Spleen (tissue), 13 donors: Measurements from ENCODE around the gene TEKTIP1. TPM values are rescaled to one million over a fixed set of nuclear protein-coding genes. Genes with fewer than 3 reads are reported as not detected.

ENCODE experiments used
- DNase-seq: peaks from one replicate; pipeline ENCODE4 v3.0.0-alpha.2; 2020
- H3K27ac ChIP-seq, 8 donors: fragments of 200-600 bp; sonication (generic) in 7 of 8; 1 replicate in 4 of 8; 2 replicates in 4 of 8; pipeline versions ENCODE4 v1.5.0 to v1.8.0; 2016 to 2021; ENCODE audit warnings: inconsistent platforms in 4 of 8, mild to moderate bottlenecking in 4 of 8, moderate library complexity in 1 of 8
- H3K27me3 ChIP-seq, 7 donors: fragments of 200-600 bp; sonication (generic) in 6 of 7; replicated peaks in 1 of 7; 1 replicate in 4 of 7; 2 replicates in 3 of 7; pipeline versions ENCODE4 v1.5.0 to v1.8.0; 2016 to 2021; ENCODE audit warnings: inconsistent platforms in 3 of 7, mild to moderate bottlenecking in 1 of 7
- H3K36me3 ChIP-seq, 6 donors: fragments of 200-600 bp; sonication (generic) in 5 of 6; 1 replicate in 4 of 6; 2 replicates in 2 of 6; pipeline versions ENCODE4 v1.5.0 to v1.8.0; 2016 to 2021; ENCODE audit warnings: inconsistent platforms in 2 of 6
- H3K4me1 ChIP-seq, 6 donors: fragments of 200-600 bp; sonication (generic) in 5 of 6; 1 replicate in 3 of 6; 2 replicates in 3 of 6; pipeline versions ENCODE4 v1.5.0 to v1.8.0; 2016 to 2021; ENCODE audit warnings: inconsistent platforms in 3 of 6
- H3K4me3 ChIP-seq, 8 donors: fragments of 200-600 bp; sonication (generic) in 7 of 8; 1 replicate in 4 of 8; 2 replicates in 4 of 8; pipeline versions ENCODE4 v1.5.0 to v1.8.0; 2016 to 2021; ENCODE audit warnings: inconsistent platforms in 4 of 8, mild to moderate bottlenecking in 4 of 8, moderate library complexity in 2 of 8
- H3K9me3 ChIP-seq, 8 donors: fragments of 200-600 bp; sonication (generic) in 7 of 8; 1 replicate in 4 of 8; 2 replicates in 4 of 8; pipeline versions ENCODE4 v1.5.0 to v1.8.0; 2016 to 2021; ENCODE audit warnings: inconsistent platforms in 4 of 8
- POLR2A ChIP-seq, 3 donors: fragments of 450-650 bp; IDR thresholded peaks; one replicate each; pipeline ENCODE4 v1.5.1; 2017; ENCODE audit warnings: antibody characterized with exemption in 3 of 3, mild to moderate bottlenecking in 1 of 3
- POLR2AphosphoS5 ChIP-seq, 3 donors: sonication (generic); formaldehyde crosslinking; IDR thresholded peaks; one replicate each; pipeline ENCODE4 v1.5.1; 2017; ENCODE audit warnings: antibody characterized with exemption in 3 of 3
- whole genome bisulfite sequencing, 5 donors: extraction: QIAGEN DNeasy Blood & Tissue Kit in 3 of 5; methylation state at CpG; one replicate each; pipeline versions ENCODE4 v1.1.5 to v1.1.7; 2013 to 2018; 5-methylcytosine and 5-hydroxymethylcytosine counted together
- intact Hi-C: fragments of 100-400 bp; cut with DNase I; formaldehyde crosslinking; loops from one replicate; pipeline ENCODE4 v1.15.0; 2023; ENCODE audit warnings: low total_unique reads
- long read RNA-seq, 2 donors: transcript quantifications; one replicate each; lab custom pipeline, GENCODE V29; 2026
- polyA plus RNA-seq, 3 donors: library from polyadenylated mRNA; stranded (reverse); fragments of 200-250 nt; gene quantifications; one replicate each; pipeline ENCODE4 v1.2.1, GENCODE V29; 2013
- total RNA-seq, 7 donors: library from RNA; depleted of rRNA in 3 of 7; stranded (reverse); fragments of >200 nt in 3 of 7; fragmentation: NEBNext Ultra II Directional in 4 of 7; extraction: Animal tissue kit (Norgen Biotek cat#: 25700) in 4 of 7; gene quantifications; one replicate each; pipeline versions ENCODE4 v1.1.0 to v1.2.1, GENCODE V29; 2016 to 2021
- TF ChIP-seq, protein P1 (sequence below), 11 experiments: fragments of 200-600 bp in 7 of 11; fragments of 450-650 bp in 4 of 11; sonication (generic) in 4 of 11; IDR thresholded peaks in 8 of 11; conservative IDR thresholded peaks in 3 of 11; 1 replicate in 7 of 11; 2 replicates in 4 of 11; pipeline versions ENCODE4 v1.4.0 to v1.8.0; 2016 to 2021; ENCODE audit warnings: antibody characterized with exemption in 11 of 11, inconsistent platforms in 4 of 11, mild to moderate bottlenecking in 1 of 11
- donor health status: healthy with polysubstance abuse.
- donor health status: DM: no; HTN: no; CAD: no; lungs with moderate emphysema.
- donor health status: DM: no; HTN: no; CAD: no.
- donor health status: Bipolar disorder and iron deficiency.
- donor health status: healthy.
- donor health status: DM: no; HTN: no; CAD: no.
- donor health status: DM: yes; HTN: yes; CAD: no.

The TEKTIP1 gene
- total RNA-seq (1 to 10 TPM in 6 of 7 donors, not detected in 1; 2.7 to 7.4 (median 4.8) TPM), polyA plus RNA-seq (1 to 10 TPM; 1.2 to 1.5 (median 1.2) TPM)
- long read RNA-seq, donor 1, result 0 reads
- long read RNA-seq, donor 2, partial matches to known transcripts, result 0 of 5 reads
- long read RNA-seq, donor 2, other reads (novel, unspliced or antisense), result 5 of 5 reads

DNA sequence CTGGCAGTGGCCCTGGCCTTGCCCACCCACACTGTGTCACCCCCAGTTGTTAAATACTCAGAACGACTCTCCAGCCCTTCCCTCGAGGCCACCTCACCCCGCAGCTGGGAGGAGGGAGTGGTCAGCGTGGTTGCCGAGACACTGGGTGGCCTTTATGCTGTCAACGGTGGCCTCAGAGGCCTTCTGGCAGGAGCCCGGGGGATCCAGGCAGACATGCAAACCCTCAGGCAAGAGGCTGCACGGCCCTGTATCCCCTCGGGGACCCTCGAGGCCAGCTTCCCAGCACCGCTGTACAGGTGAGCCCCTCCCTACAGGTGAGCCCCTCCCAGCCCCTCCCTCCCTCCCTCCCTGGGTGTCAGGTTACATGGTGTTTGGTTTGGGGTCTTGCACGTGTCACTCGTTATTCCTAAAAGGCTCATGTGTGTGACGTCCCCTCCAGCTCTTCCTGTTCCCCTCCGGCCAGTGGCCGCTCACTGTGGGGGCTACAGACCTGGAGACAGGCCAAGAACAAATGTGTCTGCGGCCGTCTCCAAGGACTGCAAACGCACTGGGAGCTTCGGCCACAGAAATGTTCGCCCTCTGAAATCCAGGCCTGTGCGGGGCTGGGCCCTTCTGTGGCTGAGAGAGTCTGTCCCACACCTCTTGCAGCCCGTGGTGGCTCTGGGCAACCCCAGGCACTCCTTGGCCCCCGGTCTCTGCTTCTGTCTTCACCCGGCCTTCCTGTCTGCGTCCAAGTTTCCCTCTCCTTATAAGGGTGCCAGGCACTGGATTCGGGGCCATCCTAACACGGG, at the start of gene TEKTIP1:
Gene TEKTIP1, plus strand, starts transcription at position 210 of the 791 bp plus-strand sequence. Its CDS starts 4 bp downstream, at position 214.
- intact Hi-C loops, result no loop called here
- peak; percentile 7 to 60 (median 33) for TF ChIP-seq POLR2AphosphoS5 (IDR thresholded peaks at IDR 0.05)
- TF ChIP-seq, protein P1, sequence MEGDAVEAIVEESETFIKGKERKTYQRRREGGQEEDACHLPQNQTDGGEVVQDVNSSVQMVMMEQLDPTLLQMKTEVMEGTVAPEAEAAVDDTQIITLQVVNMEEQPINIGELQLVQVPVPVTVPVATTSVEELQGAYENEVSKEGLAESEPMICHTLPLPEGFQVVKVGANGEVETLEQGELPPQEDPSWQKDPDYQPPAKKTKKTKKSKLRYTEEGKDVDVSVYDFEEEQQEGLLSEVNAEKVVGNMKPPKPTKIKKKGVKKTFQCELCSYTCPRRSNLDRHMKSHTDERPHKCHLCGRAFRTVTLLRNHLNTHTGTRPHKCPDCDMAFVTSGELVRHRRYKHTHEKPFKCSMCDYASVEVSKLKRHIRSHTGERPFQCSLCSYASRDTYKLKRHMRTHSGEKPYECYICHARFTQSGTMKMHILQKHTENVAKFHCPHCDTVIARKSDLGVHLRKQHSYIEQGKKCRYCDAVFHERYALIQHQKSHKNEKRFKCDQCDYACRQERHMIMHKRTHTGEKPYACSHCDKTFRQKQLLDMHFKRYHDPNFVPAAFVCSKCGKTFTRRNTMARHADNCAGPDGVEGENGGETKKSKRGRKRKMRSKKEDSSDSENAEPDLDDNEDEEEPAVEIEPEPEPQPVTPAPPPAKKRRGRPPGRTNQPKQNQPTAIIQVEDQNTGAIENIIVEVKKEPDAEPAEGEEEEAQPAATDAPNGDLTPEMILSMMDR (IDR thresholded peaks at IDR 0.05 in 8 of 11, conservative IDR thresholded peaks at IDR 0.05 in 3 of 11), result no peak
- TF ChIP-seq POLR2A (IDR thresholded peaks at IDR 0.05), result no peak
- 76 to 81% (median 79%) methylated on average over 18 to 28 of the region's 28 CpGs for WGBS, 5 donors
- Histone ChIP-seq H3K9me3 (peaks cover 0 to 5% (median 0%) of the 10 kb centered on the region in 8 donors), H3K27ac (peak within 1 kb of the TSS in 3 of 8 donors; percentile 26 to 42 (median 37)), H3K27me3 (no peaks in the 10 kb centered on the region), H3K4me3 (no peak within 1 kb of the TSS), H3K4me1 (peaks cover 0 to 25% (median 12%) of the 10 kb centered on the region in 6 donors), H3K36me3 (peaks cover 0 to 85% (median 38%) of the 10 kb centered on the region in 6 donors)
- DNase-seq, result no peak

DNA sequence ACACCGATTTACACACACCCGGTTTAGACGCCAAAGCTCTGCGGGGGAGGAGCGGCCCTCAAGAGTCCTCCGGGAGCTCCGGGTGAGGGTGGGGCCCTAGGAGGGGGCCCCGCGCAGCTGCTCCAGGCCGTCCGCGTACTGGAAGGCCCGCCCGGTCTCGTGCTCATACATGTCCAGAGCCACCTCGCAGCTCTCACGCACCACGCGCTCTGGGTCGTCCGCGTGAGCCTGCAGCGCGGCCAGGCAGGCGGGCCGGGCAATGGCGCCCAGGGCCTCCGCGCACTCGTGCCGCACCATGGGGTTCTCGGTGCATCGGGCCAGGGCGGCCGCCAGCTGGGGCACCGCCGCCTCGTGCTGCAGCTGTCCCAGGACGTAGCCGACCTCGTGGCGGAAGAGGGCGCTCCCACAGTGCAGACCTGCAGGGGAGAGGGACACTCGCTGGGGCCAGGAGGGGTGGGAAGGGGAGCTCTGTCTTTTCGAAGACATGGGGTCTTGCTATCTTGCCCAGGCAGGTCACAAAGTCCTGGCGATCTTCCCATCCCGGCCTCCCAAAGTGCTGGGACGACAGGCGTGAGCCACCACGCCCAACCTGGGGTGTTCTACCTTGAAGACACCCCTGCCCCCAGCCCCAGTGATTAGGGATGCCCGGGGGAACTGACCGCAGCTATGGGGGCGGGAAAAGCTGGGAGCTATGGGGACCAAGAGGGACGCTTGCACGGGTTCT, 47.4 kb upstream of the TEKTIP1 start:
- Histone ChIP-seq H3K9me3 (no peaks in the 10 kb centered on the region), H3K4me3 (no peak overlapping the region), H3K4me1 (no peaks in the 10 kb centered on the region), H3K27me3 (no peaks in the 10 kb centered on the region), H3K36me3 (peaks cover 0 to 74% (median 54%) of the 10 kb centered on the region in 6 donors), H3K27ac (no peak overlapping the region)
- intact Hi-C loops, result no loop called here
- TF ChIP-seq POLR2AphosphoS5 (IDR thresholded peaks at IDR 0.05) (no peak), POLR2A (IDR thresholded peaks at IDR 0.05) (no peak)
- TF ChIP-seq, protein P1 (IDR thresholded peaks at IDR 0.05 in 8 of 11, conservative IDR thresholded peaks at IDR 0.05 in 3 of 11), result no peak
- DNase-seq, result no peak
- WGBS, 5 donors, result 94 to 98% (median 97%) methylated on average over 41 to 55 of the region's 55 CpGs

DNA sequence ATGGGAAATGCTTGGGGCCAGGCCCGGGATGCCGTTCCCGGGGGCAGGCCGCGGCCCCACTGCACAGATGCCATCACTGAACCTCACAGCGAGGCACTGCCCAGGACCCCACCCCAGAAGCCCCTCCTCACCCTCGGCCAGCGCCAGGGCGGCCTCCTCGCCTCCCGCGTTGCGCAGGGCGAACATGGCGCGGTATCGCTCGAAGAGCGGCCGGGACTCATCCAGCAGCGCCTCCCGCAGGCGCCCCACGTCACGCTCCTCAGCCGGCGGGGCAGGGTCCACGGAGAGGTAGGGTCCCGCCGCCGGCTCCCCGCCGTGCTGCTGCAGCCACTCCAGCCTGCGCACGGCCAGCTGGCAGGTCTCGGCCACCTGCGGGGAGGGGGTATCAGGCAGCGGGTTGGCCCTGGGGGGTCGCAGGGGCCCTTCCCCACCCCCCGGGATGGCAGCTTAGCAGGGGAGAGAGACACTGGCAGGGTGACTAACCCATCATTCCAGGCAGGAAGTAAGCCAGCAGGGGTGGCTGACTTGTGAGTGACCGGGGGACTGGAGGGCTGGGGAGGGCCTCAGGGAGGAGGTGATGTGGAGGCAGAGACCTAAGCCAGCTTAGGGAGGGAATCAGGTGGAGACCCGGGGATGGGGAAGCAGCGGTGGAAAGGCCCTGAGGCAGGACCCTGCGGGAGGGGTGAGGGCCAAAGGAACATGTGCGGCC, 46.7 kb upstream of the TEKTIP1 start:
- DNase-seq, result no peak
- H3K27me3 ChIP-seq, result no peaks in the 10 kb centered on the region
- H3K9me3 ChIP-seq, result no peaks in the 10 kb centered on the region
- H3K27ac ChIP-seq, result no peak overlapping the region
- H3K4me1 ChIP-seq, result peaks cover 0 to 5% (median 0%) of the 10 kb centered on the region in 6 donors
- peaks cover 0 to 81% (median 59%) of the 10 kb centered on the region in 6 donors for H3K36me3 ChIP-seq
- no peak for TF ChIP-seq POLR2A (IDR thresholded peaks at IDR 0.05)
- TF ChIP-seq, protein P1 (IDR thresholded peaks at IDR 0.05 in 8 of 11, conservative IDR thresholded peaks at IDR 0.05 in 3 of 11), result no peak
- no peak for TF ChIP-seq POLR2AphosphoS5 (IDR thresholded peaks at IDR 0.05)
- no peak overlapping the region for H3K4me3 ChIP-seq
- WGBS, 5 donors, result 94 to 98% (median 96%) methylated on average over 8 to 45 of the region's 45 CpGs
- intact Hi-C loops, result no loop called here
